ENCODE measurements around the gene FRY.

FRY gene

DNA sequence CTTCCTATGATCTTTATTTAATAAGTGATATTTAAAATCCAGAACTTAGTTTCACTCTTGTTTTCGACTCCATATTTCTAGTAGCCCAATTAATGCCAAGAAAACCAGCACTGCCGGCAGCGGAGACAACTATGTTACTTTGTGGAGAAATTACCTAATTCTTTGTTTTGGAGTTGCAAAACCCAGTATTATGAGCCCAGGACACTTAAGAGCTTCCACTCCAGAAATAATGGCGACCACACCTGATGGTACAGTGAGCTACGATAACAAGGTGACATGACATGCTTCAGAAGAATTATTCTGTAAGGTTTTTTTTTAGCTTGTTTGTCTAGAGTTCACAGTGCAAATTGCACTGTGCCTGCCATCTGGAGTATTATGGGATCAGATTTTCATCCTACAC, 147.2 kb downstream of the FRY start:
- no peak overlapping the region for H3K4me3 ChIP-seq (ENCODE audit: low read depth, low read length)
- TF ChIP-seq, protein P1, sequence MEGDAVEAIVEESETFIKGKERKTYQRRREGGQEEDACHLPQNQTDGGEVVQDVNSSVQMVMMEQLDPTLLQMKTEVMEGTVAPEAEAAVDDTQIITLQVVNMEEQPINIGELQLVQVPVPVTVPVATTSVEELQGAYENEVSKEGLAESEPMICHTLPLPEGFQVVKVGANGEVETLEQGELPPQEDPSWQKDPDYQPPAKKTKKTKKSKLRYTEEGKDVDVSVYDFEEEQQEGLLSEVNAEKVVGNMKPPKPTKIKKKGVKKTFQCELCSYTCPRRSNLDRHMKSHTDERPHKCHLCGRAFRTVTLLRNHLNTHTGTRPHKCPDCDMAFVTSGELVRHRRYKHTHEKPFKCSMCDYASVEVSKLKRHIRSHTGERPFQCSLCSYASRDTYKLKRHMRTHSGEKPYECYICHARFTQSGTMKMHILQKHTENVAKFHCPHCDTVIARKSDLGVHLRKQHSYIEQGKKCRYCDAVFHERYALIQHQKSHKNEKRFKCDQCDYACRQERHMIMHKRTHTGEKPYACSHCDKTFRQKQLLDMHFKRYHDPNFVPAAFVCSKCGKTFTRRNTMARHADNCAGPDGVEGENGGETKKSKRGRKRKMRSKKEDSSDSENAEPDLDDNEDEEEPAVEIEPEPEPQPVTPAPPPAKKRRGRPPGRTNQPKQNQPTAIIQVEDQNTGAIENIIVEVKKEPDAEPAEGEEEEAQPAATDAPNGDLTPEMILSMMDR (IDR thresholded peaks at IDR 0.05; ENCODE audit: control insufficient read depth, extremely low read depth, insufficient read depth), result no peak
- no peak for DNase-seq (ENCODE audit: low read depth)

DNA sequence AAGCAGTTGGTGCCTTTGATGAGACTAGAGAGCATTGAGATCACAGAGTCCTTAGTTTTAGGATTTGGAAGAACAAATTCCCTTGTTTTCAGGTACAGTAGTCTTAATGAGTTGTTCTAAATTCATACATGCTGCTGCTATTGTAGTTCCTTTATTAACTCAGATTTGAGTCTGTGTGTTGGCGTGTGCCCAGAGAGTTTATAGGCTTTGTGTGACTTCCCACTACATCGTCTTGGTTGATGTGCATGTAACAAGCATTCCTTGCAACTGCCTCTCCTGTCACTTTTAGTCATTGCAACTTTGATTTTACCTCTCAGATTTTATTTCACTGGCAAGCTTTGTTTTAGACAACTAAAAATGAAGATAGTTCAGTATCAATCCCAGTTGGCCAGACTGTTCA, 148.1 kb downstream of the FRY start:
- no peak overlapping the region for H3K4me3 ChIP-seq (ENCODE audit: low read depth, low read length)
- DNase-seq (ENCODE audit: low read depth), result peak; percentile 17
- TF ChIP-seq, protein P1 (IDR thresholded peaks at IDR 0.05; ENCODE audit: control insufficient read depth, extremely low read depth, insufficient read depth), result no peak

DNA sequence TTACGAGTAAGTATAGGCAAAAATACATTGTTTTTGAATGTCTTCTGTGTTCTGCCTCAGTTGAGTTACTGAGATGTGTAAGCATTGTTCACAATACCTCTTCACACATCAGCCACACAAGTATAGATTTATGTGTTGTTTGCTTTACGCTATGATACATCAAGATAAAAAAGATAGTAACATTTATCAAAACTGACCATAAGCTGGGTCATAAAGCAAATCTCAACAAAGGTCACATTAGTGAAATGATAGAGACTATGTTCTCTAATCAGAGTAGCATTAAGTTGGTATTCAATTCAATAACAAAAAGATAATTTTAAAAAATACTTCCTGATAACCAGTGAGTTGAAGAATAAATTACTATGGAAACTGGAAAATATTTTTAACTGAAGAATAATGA, 156.1 kb downstream of the FRY start:
- no peak overlapping the region for H3K4me3 ChIP-seq (ENCODE audit: low read depth, low read length)
- TF ChIP-seq, protein P1 (IDR thresholded peaks at IDR 0.05; ENCODE audit: control insufficient read depth, extremely low read depth, insufficient read depth), result no peak
- DNase-seq (ENCODE audit: low read depth), result no peak

DNA sequence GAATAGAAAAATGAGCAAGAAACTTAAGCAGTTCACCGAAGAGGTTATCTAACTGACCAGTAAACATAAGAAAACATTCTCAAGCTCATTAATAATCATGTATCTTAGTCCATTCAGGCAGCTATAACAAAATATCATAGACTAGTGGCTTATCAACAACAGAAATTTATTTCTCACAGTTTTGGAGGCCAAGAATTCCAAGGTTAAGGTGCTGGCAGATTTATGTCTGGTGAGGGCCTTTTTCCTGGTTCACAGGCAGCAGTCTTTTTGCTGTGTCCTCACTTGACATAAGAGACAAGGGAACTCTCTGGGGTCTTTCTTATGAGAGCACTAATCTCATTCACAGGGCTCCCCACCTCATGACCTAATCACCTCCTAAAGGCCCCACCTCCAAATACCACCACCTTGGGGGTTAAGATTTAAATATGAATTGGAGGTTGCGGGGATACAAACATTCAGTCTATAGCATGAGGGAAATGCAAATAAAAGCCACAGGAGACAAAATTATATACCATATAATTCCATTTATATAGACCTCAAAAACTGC, 160.0 kb downstream of the FRY start:
- H3K4me3 ChIP-seq (ENCODE audit: low read depth, low read length), result no peak overlapping the region
- TF ChIP-seq, protein P1 (IDR thresholded peaks at IDR 0.05; ENCODE audit: control insufficient read depth, extremely low read depth, insufficient read depth), result no peak
- DNase-seq (ENCODE audit: low read depth), result no peak

DNA sequence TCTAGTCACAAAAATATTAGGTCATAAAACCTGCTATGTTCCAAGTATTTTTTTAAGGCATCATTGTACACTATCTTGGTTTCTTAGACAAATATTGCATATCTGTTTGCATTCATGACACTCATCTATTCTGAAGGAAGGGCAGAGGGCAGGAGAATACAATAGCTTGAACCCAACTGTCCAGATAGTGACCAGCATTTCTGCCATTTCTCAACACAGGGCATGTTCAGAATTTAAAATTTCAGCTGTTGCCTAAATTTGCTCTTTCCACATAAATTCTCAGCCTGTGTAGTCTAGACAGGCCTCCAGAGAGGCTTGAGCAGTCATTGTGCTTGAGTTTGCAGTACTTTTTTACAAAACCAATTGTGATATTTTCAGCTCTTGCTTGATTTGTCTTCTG, 164.1 kb downstream of the FRY start:
- TF ChIP-seq, protein P1 (IDR thresholded peaks at IDR 0.05; ENCODE audit: control insufficient read depth, extremely low read depth, insufficient read depth), result no peak
- H3K4me3 ChIP-seq (ENCODE audit: low read depth, low read length), result no peak overlapping the region
- no peak for DNase-seq (ENCODE audit: low read depth)

DNA sequence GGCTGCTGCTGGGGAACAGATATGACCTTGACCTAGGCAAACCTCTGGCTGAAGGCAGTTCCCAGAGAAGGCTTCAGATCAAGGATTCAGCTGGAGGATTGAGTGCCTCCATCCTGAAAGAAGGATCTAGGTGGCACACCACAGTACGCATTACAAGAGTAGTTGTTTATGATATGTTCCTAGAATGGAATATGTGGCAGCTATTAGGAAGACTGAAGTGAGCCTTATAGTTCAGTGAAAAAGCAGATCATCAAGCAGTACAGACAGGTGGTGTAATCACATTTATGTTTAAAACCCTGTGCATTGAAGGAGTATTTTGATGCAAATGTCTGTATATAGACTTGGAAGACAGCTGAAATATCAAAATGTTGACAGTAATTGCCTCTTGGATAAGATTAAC, 167.6 kb downstream of the FRY start:
- TF ChIP-seq, protein P1 (IDR thresholded peaks at IDR 0.05; ENCODE audit: control insufficient read depth, extremely low read depth, insufficient read depth), result no peak
- H3K4me3 ChIP-seq (ENCODE audit: low read depth, low read length), result no peak overlapping the region
- no peak for DNase-seq (ENCODE audit: low read depth)

DNA sequence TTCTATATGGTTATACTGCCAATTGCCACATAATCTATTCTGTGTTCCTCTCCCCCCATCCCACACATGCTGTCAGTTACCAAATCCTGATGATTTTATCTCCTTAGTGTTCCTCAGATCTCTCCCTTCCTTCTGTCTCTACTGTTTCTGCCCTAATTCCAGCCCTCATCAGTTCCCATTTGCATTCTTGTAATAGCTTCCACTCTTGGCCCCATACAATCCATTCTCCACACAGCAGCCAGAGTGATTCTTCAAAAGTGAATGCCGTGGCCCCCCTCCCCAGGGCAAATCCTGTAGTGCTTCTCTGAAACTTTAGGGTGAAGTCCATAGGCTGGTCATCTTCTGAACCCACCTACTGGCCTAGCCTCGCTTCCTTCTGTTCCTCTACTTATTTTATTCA, 169.2 kb downstream of the FRY start:
- DNase-seq (ENCODE audit: low read depth), result no peak
- TF ChIP-seq, protein P1 (IDR thresholded peaks at IDR 0.05; ENCODE audit: control insufficient read depth, extremely low read depth, insufficient read depth), result no peak

More for the DNA sequence above, 169.2 kb downstream of the FRY start:
- no peak overlapping the region for H3K4me3 ChIP-seq (ENCODE audit: low read depth, low read length)

All from LNCaP clone FGC (cell line).